ENCODE results near the gene LAMP1.
"Not testable (repeated sequence)": the region's sequence is repeated elsewhere in the genome, so short reads cannot be mapped to it uniquely, and the experiment has no call there.

LAMP1 gene

DNA sequence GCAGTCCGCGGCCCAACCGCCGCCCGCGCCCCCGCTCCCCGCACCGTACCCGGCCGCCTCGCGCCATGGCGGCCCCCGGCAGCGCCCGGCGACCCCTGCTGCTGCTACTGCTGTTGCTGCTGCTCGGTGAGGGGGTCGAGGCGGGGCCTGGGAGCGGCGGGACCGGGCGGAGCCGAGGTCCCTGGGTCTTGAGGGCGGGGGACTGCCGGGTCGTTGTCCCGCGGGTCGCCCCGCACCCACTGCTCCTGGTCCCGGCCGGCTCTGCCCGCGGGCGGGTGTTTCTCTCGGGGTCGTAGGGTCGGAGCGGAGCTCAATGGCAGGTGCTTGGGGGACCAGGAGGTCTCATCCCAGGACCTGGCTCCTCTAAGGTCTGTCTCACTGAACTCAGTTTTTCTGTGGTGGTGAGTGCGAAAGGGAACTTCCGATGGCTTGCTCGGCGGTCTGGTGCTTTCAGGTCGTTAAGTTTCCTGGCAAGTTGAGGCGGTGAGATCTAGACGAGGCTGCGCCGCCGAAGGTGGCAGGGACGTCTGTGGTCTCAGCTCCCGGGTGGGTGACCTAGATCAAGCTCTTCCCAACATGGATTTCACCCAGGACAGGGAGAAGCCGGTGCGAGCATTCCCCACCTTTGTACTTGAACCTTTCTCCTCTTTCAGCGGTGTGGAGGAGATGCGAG lies 467 bp downstream of the LAMP1 start:
- DNase-seq (ENCODE audit: low spot score) = no peak

DNA sequence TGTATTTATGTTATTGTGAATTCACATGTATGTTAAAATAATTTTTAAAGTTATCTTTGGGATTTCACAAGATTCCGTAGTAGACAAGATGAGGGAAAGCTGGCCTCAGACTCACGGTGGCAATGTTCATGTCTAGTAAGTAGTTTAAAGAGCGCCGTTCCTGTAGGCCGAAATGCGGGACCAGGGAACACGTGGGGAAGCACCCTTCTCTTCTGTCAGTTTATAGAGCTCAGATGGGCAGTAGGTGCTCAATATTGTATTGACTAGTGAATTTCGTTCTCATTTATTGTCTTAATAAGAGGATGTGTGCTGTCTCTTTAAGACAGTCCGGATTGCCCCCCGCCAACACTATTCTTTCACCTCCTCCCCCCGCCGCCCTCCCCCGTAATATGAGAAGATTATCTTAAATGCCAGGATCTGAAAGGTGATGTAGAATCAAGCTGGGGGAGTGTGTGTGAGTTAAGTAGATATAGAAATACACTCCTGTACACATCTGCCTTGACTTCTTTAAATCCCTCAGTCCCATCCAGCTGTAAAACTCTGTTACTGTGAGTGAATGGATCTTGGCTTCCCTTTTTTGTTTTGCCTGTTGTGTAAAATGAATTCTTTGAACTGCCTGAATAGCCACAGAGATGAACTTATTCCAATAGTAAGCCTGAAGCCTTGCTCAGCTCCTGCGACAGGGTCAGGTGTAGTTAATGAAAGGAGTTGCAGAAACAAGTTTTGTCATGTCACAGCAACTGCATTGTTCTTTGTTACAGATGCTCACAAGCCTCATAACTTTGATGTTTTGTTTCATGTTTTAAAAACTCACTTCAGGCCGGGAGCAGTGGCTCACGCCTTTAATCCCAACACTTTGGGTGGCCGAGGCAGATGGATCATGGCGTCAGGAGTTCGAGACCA lies 1.3 kb downstream of the LAMP1 start:
- DNase-seq (ENCODE audit: low spot score) = no peak

- DNase-seq (ENCODE audit: low spot score) = no peak
These were observed 2.9 kb downstream of the LAMP1 start for GRCh38 chr13:113299951-113300350.

DNA sequence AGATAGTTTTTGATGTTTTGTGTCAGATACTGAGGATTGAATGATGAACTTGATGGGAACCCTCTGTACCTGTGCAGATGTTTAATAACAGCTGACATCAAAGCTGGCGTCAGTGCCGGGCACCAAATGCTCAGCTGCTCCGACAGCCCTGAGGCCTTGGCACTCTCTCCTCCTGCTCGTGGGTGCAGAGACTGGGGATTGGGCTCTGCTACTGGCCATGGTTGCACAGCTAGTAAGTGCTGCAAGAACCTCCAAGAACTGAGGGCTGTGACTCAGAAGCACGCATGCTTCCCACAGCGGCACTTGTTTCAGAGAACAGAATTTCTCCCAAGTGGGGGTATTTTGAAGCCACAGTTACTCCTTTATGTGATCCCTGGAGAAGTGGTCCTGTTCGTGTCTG lies 5.9 kb downstream of the LAMP1 start:
- DNase-seq (ENCODE audit: low spot score) = no peak

GRCh38 chr13:113304121-113304520 lies 7.1 kb downstream of the LAMP1 start:
- no peak for DNase-seq (ENCODE audit: low spot score)

DNA sequence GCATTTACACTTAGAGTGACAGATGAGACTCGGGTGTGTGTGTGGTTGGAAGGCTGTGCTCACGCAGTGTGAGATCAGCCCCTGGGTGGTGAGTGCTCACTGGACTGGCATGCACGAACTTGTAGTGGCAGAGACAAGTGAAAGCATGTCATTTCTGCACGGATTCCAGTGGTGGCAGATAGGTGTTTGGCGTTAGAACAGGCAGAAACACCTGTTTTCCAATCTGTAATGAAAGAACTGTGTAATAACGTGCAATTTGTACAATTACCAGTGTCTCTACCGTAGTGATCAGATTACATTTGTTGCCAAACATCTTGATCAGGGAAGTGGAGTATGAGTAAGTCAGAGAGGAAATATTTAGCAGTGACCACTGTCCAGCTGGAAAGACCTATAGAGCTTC lies 8.2 kb downstream of the LAMP1 start:
- DNase-seq (ENCODE audit: low spot score) = no peak

GRCh38 chr13:113307491-113307890 lies 10.5 kb downstream of the LAMP1 start:
- no peak for DNase-seq (ENCODE audit: low spot score)

GRCh38 chr13:113309473-113309872 lies 12.4 kb downstream of the LAMP1 start:
- no peak for DNase-seq (ENCODE audit: low spot score)

DNA sequence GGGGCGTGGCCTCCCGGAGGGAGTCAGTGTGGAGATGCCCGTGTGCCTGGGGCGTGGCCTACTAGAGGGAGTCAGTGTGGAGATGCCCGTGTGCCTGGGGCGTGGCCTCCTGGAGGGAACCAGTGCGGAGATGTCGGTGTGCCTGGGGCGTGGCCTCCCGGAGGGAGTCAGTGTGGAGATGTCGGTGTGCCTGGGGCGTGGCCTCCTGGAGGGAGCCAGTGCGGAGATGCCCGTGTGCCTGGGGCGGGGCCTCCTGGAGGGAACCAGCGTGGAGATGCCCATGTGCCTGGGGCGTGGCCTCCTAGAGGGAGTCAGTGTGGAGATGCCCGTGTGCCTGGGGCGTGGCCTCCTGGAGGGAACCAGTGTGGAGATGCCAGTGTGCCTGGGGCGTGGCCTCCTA lies 17.1 kb downstream of the LAMP1 start:
- DNase-seq (ENCODE audit: low spot score) = not testable (repeated sequence)

DNA sequence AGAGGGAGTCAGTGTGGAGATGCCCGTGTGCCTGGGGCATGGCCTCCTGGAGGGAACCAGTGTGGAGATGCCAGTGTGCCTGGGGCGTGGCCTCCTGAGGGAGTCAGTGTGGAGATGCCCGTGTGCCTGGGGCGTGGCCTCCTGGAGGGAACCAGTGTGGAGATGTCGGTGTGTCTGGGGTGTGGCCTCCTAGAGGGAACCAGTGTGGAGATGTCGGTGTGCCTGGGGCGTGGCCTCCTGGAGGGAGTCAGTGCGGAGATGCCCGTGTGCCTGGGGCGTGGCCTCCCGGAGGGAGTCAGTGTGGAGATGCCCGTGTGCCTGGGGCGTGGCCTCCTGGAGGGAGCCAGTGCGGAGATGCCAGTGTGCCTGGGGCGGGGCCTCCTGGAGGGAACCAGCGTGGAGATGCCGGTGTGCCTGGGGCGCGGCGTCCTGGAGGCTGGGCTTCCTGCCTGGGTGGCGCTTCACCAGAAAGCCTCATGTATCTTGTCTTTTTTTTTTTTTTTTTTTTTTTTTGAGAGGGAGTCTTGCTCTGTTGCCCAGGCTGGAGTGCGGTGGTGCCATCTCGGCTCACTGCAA lies 17.9 kb downstream of the LAMP1 start:
- not testable (repeated sequence) for DNase-seq (ENCODE audit: low spot score)

DNA sequence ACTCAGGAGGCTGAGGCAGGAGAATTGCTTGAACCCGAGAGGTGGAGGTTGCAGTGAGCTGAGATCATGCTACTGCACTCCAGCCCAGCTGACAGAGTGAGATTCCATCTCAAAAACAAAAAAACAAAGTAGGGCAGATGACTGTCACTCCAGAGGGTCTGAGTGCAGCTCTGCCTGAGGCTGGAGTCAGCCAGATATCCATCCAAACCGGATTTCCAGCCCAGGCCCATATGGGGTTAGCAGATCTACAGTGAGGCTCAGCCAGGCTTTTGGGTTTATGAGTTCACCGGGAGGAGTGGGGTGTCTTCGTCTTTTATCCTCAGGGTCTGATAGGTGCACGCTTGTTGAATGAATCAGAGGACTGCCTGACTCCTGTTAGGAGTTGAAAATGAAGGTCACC lies 19.0 kb downstream of the LAMP1 start:
- DNase-seq (ENCODE audit: low spot score) = no peak

DNA sequence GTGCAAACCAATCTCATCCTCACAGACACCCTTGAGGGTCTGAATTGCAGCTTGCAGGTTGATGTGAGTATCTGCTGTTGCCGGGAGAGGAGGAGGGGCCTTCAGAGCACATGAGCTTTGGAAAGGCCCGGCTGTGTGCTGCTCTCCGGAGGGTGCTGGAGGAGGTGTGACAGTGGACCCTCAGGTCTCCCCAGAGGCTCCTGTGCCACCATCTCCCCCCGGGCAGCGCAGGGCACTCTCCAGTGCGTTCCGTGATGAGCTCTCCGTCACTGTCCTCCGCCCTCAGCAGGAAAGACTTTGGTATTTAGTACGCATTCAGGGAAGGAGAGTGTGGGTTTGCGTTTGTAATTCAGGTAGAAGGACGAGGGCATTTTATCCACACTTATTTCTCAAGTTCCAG lies 20.0 kb downstream of the LAMP1 start:
- no peak for DNase-seq (ENCODE audit: low spot score)

- no peak for DNase-seq (ENCODE audit: low spot score)
These were observed 21.9 kb downstream of the LAMP1 start for GRCh38 chr13:113318956-113319355.

DNA sequence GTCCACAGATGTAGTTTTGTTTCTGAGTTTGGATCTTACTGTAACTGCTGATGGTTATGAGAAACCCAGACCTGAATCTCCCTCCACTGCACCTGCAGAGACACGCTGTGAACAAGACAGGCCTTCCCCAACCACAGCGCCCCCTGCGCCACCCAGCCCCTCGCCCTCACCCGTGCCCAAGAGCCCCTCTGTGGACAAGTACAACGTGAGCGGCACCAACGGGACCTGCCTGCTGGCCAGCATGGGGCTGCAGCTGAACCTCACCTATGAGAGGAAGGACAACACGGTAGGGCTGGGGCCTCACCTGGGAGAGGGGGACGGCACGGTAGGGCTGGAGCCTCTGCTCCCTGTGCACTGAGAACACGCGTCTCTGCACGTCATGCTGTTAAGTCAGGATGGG lies 22.3 kb downstream of the LAMP1 start:
- DNase-seq (ENCODE audit: low spot score) = no peak

DNA sequence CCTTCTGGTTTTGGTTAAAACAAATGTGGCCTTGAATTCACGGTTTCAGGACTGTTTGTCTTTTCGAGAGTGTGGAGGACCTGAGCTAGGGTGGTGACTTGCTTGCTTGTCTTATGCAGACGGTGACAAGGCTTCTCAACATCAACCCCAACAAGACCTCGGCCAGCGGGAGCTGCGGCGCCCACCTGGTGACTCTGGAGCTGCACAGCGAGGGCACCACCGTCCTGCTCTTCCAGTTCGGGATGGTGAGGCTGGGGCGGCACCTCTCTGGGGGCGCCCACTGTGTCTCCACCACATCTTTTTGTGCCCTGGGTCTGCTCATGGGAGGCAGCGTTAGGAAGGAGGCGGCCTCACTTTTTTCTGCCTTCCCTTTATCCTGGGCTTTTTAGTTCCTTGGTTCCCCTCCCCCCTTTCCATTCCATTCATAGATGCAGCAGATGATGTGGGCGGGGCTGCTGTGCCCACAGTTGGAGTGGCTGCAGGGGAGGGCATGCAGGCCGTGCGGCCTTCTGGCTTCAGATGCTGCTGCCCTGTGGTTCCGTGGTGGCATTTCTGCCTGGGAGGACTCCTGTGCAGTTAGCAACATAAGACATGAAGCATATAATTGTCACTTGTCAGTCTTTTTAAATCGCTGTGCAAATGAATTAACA lies 23.3 kb downstream of the LAMP1 start:
- no peak for DNase-seq (ENCODE audit: low spot score)

- no peak for DNase-seq (ENCODE audit: low spot score)
These were observed 24.5 kb downstream of the LAMP1 start for GRCh38 chr13:113321546-113321945.

DNA sequence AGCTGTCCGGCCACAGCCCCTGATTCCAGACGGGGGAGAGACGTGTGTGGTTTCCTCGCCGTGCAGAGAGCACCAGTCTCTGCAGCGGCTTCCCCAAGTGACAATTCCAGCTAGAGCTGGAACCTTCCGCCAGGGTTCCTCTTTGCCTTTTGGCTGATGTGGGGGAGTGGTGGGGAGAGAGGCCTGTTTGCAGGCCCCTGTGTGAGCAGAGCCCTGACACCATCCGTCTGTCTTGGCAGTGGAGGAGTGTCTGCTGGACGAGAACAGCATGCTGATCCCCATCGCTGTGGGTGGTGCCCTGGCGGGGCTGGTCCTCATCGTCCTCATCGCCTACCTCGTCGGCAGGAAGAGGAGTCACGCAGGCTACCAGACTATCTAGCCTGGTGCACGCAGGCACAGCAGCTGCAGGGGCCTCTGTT lies 25.0 kb downstream of the LAMP1 start:
- DNase-seq (ENCODE audit: low spot score) = no peak

DNA sequence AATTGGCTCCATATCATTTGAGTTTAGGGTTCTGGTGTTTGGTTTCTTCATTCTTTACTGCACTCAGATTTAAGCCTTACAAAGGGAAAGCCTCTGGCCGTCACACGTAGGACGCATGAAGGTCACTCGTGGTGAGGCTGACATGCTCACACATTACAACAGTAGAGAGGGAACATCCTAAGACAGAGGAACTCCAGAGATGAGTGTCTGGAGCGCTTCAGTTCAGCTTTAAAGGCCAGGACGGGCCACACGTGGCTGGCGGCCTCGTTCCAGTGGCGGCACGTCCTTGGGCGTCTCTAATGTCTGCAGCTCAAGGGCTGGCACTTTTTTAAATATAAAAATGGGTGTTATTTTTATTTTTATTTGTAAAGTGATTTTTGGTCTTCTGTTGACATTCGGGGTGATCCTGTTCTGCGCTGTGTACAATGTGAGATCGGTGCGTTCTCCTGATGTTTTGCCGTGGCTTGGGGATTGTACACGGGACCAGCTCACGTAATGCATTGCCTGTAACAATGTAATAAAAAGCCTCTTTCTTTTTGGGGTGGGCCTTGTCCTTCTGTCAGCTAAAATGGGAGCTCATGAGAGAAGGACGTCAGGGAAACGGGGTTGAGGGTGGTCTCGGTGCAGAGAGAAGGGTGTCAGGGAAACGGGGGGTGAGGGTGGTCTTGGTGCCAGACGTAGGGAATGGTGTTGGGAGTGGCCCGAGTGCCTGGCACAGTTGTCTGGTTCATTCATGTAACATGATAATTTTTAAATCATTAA lies 26.0 kb downstream of the LAMP1 start:
- no peak for DNase-seq (ENCODE audit: low spot score)

DNA sequence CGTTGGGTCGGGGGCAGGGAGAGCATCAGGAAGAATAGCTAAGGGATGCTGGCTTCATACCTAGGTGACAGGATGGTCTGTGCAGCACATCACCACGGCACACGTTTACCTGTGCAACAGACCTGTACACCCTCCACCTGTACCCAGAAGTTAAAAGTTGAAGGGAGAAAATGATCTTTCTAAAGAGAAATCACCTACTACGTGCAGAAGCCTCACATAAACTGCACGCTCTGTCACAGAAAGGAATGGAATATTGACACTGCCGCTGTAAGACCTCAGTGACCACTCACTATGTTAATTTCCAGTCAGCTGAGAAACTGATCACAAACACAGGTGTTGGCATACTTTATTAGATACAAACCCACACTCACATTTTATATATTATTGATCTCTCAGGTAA lies 26.8 kb downstream of the LAMP1 start:
- DNase-seq (ENCODE audit: low spot score) = no peak

DNA sequence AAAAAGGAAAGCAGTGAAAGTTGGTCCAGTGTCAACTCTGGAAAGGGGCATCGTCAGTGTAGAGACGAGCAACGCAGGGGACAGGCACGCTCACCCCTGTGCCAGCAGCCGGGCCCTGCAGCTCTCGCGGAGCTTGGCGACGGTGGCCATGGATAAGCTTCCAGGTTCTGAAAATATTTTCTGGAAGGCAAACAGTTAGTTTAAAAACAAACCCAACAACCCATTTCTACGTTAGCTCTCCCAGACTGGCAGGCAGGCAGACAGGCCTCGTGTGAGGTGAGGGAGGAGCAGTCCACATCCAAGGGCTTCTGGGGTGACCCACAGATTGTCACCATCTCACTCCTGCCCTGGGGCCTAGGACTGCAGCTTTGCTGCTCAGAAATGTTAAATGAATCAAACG lies 27.4 kb downstream of the LAMP1 start:
- no peak for DNase-seq (ENCODE audit: low spot score)

- DNase-seq (ENCODE audit: low spot score) = no peak
These were observed 28.7 kb downstream of the LAMP1 start for GRCh38 chr13:113325779-113326178.

- no peak for DNase-seq (ENCODE audit: low spot score)
These were observed 30.3 kb downstream of the LAMP1 start for GRCh38 chr13:113327391-113327765.

All from iPS-NIHi11 (cell line).